HG02588 (cell line): ENCODE measurements around the gene YES1.
"Not testable (repeated sequence)": the region's sequence is repeated elsewhere in the genome, so short reads cannot be mapped to it uniquely, and the experiment has no call there.

Experiments
- ATAC-seq: cut with Tn5 transposase; IDR thresholded peaks from one replicate; pipeline ENCODE4 v1.9.1; 2021; ENCODE audit warnings: mild to moderate bottlenecking, moderate library complexity; ENCODE audit not compliant: unreplicated experiment

The YES1 gene

DNA sequence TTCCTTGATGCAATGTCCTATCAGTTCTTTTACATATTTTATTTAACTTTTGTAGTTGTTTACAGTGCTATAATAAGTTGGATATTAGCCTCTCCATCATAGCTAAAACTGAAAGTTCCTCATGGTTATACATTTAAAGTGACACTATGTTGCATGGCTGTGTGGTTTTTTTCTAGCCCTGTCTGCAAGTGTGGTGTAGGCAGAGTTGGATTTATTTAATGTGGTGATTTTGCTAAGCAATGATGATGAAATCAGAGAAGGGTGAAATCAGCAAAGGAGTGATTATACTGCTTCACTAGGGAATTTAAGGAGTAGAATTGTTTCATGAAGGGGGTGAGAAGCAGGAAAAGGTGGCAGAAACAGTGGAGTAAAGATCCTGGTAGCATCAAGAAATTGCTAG, 81.3 kb downstream of the YES1 start:
- ATAC-seq: no peak

DNA sequence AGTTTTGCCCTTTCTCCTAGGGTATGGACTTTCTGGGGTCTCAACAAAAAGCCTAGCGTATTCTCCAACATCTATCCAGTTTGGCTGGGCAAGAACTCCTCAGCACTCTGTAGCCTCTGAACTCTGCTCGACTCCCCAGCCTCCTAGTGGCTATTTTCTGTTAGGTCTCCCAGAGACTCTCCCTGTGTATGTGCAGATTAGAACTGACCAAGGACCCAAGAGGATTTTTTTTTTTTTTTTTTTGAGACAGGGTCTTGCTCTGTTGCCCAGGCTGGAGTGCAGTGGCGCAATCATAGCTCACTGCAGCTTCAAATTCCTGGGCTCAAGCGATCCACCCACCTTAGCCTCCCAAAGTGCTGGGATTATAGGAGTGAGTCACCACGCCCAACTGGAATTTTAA, 81.9 kb downstream of the YES1 start:
- ATAC-seq: not testable (repeated sequence)

DNA sequence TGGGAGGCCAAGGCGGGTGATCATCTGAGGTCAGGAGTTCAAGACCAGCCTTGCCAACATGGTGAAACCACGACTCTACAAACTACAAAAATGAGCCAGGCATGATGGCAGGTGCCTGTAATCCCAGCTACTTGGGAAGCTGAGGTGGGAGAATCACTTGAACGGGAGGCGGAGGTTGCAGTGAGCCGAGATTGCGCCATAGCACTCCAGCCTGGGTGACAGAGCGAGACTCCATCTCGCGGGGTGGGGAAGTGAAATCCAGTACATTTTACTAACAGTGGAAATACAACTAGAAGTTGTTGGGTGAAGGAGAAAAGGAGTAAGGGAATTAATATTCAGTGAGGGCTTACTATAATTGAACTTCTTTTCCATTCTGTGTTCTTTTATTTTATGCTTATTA, 86.4 kb downstream of the YES1 start:
- no peak for ATAC-seq

DNA sequence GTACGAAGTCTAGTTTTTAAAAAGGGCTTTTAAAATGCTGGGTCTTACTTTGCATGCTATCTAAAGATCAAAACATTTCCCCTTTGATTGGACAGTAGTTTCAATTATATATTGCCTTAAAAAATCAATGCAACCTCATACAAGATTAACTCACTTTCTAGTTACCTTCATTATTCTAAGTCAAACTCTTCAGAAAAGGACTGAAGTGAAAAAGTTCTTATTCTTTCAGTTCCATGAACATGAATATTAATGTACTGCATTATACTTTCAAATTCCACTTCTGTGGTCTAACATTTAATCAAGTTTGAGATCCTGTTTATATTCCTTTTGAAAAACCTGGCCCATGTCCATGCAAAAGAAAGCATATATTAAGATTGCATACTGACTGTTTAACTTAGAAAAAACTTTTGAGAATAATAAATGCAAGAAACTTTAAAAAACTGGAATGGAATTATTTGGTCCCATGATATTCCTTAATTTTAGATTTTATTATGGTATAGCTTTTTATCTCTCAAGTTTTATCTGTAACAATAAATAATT, 88.4 kb downstream of the YES1 start:
- no peak for ATAC-seq

DNA sequence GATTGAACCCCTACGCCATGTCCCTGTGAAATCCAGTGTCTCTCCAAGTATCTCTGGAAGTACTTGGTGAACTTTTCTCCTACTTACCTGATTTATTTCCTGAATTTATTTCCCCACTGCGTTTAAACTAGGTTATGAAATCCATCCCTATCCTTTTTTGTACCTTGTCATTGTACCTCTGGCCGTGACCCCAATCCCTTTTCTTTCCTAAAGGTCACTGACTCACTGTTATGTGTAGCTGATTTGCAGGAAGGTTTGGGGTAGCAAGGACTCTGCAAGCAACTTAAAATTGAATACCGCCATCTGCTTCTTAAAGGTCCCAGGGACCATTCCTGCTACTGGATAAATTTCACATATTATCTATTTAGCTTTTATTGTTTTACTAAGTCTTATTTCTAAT, 95.0 kb downstream of the YES1 start:
- ATAC-seq: no peak

DNA sequence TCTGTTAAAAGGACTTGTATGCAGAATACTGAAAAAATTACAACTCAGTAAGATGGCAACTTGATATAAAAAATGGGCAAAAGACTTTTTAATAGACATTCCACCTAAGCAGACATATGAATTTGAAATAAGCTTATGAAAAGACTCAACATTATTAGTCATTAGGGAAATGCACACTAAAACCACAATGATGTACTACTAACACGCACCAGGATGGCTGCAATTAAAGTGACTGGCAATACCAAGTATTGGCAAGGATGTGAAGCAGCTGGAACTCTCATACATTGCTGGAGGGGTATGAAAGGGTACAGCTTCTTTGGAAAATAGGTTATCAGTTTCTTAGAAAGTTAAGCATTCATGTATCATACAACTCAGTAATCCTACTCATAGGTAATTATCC, 96.4 kb downstream of the YES1 start:
- no peak for ATAC-seq

DNA sequence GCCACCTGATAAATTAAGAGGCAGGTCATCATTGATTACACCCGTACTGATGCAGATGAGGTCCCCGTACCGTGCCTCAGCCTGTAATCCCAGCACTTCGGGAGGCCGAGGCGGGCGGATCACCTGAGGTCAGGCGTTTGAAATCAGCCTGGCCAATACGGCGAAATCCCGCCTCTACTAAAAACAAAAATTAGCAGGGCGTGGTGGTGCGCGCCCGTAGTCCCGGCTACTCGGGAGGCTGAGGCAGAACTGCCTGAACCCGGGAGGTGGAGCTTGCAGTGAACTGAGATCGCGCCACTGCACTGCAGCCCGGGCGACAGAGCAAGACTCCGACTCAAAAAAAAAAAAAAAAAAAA, 98.9 kb downstream of the YES1 start:
- ATAC-seq: no peak

DNA sequence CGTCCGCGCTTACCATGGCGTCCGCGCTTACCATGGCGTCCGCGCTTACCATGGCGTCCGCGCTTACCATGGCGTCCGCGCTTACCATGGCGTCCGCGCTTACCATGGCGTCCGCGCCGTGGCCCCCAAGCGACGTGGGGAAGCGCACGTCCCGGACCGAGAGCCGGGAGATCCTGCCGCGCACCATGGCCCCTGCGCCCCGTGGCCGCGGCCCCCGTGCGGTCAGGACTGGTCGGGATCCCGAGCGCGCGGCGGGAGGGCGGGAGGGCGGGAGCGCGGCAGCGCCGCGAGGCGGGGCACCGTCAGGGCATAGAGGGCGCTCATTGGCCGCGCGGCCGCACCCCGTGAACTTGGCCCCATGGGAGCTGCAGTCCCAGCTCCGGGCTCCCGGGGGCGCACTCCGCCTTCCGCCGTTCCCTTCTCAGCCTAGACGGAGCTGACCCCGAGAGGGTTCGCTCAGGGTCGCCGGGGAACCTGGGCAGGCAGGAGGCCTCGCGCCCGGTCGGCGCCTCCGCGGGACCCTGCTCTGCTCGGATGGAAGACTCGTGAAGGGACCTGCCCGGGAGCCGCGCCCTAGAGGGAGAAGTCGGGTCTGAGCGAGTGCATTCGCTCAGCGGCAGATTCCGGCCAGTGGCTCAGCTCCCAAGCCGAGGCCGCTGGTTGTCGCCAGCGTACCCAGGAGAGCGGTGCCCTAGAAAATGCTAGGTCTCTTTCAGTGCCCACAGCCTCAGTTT, 99.5 kb downstream of the YES1 start, which contains the start of gene ENOSF1:
TSS of gene ENOSF1 (minus strand) at position 230 of the 734 bp plus-strand sequence. CDS start at position 187, 43 bp downstream.
- ATAC-seq: peak; percentile 86

GRCh38 chr18:711657-712400, 100.2 kb downstream of the YES1 start:
- peak; percentile 50 for ATAC-seq

DNA sequence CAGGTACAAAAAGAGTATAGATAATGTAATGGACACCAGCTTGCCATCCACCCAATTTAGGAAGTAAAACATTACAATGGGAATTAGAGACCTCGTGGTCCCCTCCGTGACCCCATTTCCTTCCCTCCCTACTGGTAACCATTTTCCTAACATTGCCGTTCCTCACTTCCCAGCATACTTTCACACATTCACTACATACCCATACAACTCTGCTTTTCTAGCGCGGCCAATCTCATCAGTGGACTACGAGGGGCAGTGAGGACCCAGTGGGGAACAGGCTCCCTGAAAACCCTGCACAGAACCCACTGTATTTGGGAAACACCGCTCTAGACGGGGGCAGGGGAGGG, 100.8 kb downstream of the YES1 start:
- ATAC-seq: no peak

DNA sequence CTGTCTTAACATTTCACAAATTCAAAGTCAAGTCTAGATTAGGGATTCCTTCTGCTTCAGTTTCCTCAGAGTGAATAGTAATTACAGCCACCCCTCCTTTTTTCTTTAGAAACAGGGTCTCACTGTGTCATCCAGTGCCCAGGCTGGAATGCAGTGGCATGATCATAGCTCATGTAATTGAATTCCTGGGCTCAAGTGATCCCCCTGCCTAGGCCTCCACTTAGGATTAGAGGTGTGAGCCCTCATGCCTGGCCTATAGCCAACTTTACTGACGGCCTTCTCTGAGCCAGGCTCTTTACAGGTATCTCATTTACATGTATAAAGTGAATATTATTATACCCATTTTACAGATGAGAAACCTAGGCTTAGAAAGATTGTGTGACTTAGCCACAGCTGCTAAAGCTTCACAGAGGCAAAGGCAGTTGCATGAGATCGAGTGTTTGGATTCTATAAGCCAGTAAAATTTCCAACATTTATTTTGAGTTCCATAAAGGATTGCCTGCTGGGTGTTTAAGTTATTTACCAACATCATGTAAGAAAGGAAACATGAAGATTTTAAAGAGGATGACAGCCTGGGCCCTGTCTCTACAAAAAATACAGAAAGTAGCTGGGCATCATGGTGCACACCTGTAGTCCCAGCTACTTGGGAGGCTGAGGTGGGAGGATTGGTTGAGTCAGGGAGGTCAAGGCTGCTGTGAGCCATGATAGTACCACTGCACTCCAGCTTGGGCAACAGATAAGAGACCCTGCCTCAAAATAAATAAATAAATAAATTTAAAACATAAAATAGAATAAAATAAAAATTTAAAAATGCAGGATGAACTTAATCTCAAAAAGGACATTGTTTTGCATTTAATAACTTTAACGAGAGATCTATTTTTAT, 101.4 kb downstream of the YES1 start:
- ATAC-seq: no peak

- ATAC-seq: no peak
Observed at GRCh38 chr18:709771-710170, 102.3 kb downstream of the YES1 start.

- ATAC-seq: no peak
Observed at GRCh38 chr18:708096-708495, 103.9 kb downstream of the YES1 start.

DNA sequence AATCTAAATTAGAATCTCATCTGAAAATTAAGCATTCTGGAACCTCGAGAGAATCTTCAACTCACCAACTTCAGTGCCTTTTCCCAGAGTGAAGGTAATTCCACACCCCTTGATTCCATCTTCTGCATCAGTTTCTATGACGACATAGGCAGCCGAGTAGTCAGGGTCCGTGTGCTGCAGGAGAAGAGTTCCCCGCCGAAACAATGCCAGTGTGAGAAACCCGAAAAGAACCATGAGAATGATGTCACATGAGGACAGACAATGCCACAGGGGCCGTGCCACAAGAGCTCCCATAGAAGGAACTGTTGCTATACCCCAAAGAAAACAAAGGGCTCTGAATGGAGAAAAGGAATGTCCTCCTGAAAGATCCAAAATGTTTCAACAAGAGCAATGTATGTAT, 105.6 kb downstream of the YES1 start:
- no peak for ATAC-seq

GRCh38 chr18:703213-703967, 108.7 kb downstream of the YES1 start:
- ATAC-seq: no peak

DNA sequence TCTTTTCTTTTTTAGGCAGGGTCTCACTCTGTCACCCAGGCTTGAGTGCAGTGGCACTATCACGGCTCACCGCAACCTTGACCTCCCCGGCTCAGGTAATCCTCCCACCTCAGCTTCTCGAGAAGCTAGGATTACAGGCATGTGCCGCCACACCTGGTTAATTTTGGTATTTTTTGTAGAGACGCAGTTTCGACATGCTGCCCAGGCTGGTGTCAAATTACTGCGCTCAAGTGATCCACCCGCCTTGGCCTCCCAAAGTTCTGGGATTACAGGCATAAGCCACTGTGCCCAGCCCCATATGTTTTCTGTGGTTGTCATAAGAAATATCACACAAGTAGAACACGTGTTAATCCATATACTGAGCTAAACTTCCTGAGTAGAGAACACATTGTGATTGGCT, 114.2 kb downstream of the YES1 start:
- ATAC-seq: no peak

- ATAC-seq: no peak
Observed at GRCh38 chr18:697012-697411, 115.0 kb downstream of the YES1 start.

DNA sequence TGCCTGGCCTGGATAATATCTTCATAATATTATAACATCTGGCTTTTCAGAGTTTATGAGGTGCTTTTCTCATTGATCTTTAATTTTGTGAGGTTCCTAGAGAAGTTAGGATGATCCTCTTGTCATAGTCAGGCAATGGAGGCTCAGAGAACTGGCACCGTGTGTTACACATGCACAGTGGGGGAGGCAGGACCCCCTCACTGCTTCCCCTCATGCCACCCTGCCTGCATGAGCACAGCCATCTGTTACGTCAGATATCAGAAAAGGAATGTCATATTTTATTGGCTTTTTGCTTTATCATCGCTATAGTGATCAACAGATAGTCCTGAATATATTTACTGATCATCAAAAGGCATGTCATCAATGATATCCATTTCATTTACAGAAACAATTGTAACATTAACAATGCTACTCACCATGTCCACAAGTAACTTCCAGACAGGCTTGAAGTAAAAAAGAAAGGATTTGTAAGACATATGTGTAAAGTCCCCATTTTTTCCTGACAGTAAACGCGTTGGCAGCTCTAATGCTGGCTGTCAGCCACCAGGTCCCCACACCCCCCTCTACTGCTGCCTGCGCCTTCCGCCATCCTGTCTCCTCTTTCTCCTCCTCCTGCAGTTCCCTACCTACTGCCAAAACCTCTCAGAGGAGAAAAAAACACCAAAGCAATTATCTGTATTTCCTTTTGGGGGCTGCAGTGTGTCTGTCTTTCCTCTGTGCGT, 118.4 kb downstream of the YES1 start:
- no peak for ATAC-seq

- ATAC-seq: no peak
Observed at GRCh38 chr18:692824-693223, 119.2 kb downstream of the YES1 start.

- no peak for ATAC-seq
Observed at GRCh38 chr18:688323-688722, 123.7 kb downstream of the YES1 start.
